GM18868 (cell line): Measurements from ENCODE around the gene ANKH.
"Not testable (repeated sequence)": the region's sequence is repeated elsewhere in the genome, so short reads cannot be mapped to it uniquely, and the experiment has no call there.

ENCODE experiments used
- ATAC-seq: cut with Tn5 transposase; IDR thresholded peaks from one replicate; pipeline ENCODE4 v1.9.1; 2021; ENCODE audit warnings: mild to moderate bottlenecking, moderate library complexity; ENCODE audit not compliant: unreplicated experiment

ANKH gene

DNA sequence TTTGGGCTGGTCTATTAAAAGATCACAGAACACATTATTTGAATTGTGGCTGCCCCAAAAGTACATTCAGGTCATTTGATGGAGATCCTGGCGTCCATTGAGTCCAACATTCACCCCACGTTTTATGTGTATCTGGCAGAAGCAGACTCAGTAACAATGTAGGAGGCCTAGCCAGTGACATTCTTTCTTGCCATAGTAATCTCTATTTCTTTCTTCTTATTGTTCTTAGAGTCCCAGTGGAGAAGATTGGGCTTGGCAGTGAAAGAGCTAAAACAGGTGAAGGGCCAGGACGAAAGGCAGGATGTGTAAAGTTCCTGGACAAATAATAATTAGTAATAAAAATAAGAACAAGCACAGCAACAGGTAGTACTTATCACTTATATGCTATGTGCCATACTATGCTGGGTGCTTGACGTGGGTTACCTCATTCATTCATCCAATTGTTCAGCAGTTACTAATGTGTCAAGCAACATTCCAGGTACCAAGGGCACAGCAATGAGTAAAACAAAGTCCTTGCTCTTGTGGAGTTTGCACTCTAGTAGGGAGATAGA, 12.6 kb upstream of the ANKH start:
- no peak for ATAC-seq

DNA sequence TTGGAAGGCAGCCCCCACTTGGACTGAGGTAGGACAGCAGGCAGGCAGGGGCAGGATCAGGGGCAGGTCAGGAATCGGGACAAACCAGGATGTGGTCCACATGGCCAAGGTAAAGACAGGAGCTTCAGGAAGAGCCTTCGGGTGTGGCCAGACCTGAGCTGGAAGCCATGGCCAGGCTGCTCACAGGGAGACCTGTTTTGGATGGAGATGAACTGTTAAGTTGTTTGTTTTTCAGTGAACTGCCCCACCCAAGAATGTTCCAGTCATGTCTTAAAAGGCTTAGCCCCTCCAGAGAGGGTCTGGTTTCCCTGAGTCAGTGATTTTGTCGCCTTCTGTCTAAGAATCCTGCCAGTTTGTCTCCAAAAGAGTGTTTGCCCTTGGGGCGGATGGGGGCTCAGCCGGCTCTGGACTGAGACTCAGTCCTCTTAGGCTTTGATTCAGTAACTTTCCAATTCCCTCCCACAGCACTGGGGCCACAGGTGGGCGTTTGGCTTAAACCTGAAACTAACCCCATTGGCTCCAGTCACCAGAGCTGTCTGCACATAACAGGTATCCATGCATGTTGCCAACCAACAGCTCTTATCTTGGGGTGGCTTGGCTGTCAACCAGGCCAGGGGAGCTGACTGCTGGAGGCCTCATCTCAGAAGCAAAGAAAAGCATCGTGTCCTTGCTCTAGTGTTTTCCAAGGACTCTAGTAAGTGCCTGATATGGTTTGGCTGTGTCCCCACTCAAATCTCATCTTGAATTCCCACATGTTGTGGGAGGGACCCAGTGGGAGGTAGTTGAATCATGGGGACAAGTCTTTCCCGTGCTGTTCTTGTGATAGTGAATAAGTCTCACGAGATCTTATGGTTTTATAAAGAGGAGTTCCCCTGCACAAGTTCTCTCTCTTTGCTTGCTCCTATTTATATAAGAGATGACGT, 11.3 kb upstream of the ANKH start:
- no peak for ATAC-seq

DNA sequence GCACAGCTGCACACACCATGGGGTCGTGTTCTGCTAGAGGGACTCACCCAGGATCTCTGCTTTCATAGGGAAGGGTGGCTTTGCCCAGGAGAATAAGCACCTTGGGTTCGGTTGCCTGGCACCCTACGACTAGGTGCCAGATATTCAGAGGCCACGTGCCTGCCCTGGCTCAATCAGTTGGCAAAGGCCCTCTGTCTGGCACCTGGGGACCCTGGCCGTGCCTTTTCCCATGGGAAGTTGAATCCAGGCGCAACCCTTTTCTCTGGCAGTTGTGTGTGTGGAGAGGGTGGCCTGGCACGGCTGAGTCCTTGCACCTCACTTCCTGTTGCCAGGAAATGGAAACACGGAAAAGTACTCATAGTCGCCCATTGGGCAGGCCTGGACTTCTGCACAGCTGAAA, 10.2 kb upstream of the ANKH start:
- no peak for ATAC-seq

DNA sequence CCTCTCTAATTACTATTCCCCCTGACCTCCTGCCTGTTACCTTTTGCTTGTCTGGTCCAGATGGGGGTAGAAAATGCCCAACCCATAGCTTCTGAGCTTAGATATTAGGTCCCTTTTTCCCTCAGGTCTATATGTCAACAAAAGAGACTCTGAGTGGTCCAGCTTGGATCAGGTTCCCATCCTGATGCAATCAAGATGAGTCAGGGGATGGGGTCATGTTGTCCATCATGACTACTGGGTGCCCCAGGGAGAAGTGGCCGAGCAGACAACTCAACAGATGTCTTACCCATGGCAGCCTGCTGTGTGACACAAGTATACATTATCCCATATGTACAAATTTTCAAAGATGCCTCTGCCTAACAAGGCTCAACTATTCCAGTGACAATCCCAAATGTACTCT, 9.1 kb upstream of the ANKH start:
- ATAC-seq: no peak

DNA sequence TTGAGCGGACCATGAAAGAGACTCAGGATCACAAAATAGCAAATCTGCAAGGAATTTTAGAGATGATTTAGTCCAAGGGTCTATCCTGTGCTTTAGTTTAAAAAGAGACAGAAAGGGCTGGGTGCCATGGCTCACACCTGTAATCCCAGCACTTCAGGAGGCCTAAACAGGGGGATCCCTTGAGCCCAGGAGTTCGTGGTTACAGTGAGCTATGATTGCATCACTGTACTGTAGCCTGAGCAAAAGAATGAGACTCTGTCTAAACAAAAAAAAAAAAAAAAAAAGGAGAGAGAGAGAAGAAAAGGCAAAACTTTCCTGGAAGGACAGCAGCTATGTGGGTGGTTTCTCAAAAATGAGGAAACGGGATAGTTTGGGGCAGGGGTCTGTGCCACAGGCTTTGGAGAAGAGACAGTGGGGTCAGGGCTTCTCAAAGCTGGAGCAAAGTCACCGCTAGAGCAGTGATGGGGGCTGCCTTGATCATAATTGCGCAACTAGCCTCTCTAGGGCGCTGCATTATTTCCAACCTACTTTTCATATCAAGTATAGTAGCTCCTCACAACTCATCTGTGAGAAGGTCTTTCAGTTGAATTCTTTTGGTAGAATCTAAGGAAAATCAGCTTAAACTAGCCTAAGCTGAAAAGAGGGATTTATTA, 8.5 kb upstream of the ANKH start:
- no peak for ATAC-seq

DNA sequence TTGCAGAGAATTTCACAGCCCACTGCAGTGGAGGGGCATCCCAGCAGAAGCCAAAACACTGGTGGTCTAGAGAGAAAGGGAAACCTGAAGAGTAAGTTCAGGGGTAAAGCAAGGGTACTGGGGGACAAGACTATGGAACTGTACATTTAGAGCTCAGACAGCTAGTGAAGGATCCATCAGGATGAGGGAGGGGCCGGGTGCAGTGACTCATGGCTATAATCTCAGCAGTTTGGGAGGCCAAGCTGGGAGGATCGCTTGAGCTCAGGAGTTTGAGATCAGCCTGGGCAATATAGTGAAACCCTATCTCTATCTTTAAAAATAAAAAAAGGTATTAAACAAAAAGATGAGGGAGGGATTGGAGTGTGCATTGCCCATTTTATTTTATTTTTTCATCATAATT, 7.8 kb upstream of the ANKH start:
- ATAC-seq: no peak

DNA sequence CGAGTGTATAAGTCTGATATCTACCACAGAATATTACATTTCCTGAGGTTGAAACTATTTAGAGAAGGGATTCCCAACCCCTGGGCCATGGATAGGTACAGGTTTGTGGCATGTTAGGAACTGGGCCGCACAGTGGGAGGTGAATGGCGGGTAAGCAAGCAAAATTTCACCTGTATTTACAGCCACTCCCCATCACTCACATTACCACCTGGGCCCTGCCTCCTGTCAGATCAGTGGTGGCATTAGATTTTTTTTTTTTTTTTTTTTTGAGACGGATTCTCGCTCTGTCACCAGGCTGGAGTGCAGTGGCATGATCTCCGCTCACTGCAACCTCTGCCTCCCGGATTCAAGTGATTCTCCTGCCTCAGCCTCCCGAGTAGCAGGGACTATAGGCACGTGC, 6.6 kb upstream of the ANKH start:
- not testable (repeated sequence) for ATAC-seq

DNA sequence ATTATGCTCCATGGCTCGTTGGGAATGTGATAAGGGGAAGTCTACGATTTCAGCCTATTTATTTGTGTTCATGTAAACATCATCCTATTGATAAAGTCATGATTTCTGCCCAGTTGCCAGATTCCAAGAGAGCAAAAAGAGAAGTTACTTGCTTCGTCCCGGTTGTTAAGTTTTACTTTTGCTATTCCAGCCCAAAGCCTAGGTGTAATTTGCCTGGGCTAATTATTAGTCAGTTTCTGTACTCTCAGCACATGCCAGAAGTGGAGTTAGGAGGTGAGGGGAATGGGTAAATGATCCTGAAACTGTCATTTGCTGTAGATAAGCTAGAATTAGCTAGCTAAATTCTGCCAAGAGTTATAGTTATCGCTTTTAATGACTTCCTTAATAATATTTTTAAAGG, 4.5 kb upstream of the ANKH start:
- no peak for ATAC-seq

DNA sequence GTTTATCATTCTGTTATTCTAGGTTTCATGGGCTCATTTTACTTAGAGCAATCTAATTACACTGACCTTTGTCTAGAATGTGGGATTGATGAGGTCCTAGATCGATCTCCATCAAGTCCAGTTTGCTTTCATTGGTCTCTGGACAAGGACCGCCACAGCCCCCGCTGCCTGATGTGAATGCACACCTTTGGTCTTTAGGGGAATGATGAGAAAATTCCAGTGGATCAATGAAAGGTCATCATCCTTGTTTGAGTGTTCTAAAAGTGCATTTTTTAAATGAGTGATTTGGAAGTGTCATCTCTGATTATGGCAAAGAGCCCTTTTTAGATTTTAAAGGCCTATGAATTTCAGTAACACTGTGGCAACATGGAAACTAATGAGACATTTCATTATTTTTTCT, 2.2 kb upstream of the ANKH start:
- no peak for ATAC-seq

DNA sequence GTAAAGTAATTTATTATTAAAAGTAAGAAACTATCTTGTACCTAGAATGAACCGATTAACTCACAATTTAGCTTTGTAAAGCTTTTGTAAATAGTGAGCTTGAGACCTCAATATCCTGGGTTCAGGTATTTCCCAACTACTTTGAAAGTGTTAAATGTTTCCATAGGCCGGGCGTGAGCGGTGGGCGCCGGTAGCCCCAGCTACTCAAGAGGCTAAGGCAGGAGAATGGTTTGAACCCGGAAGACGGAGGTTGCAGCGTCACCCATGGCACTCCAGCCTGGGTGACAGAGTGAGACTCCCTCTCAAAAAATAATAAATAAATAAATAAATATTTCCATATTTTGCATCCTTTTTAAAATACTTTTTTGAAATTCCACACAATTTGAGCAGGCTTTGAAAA, 1.5 kb upstream of the ANKH start:
- ATAC-seq: no peak

DNA sequence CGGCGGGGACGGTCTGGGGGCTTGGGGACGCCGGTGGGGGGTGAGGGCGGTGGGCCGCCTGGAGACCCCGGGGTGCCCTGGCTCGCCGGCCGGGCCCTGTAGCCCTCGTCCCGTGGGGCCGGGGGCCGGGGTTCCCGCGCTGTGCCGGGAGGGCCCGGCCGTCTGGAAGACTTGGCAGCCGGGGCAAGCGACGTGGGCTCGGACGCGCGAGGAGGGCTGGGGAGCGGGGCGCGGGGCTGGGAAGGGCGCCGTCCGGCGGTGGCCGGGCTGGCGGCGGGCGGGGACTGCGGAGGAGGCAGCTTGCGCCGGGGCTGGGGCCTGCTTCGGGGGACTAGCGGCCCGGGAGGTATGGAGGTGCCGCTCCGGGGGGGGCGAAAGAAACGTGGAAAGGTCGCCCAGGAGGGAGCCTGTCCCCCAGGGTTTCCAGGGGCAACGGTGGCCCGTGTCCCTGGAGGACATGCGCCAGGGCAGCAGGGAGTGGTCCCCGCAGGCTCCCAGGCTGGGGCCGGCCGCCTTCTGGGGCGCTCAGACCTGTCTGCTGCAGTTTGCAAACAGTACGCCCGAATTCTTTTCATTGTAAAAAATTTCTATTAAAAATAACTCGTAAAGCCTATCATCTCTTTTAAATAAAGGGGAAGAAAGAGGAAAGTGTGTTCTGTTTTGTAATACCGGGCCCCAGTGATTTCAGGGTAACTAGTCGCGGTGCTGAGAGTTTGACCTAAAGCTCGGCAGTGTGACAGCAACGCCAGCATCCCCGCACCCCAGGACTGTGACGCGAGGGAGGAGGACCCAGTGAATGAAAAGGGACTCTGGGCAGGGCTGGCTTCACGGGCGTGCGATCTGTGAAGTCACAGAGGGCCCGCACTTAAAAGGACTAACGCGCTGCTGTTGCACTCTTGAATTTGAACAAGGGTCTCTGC, 752 bp upstream of the ANKH start:
- peak; percentile 33 for ATAC-seq

DNA sequence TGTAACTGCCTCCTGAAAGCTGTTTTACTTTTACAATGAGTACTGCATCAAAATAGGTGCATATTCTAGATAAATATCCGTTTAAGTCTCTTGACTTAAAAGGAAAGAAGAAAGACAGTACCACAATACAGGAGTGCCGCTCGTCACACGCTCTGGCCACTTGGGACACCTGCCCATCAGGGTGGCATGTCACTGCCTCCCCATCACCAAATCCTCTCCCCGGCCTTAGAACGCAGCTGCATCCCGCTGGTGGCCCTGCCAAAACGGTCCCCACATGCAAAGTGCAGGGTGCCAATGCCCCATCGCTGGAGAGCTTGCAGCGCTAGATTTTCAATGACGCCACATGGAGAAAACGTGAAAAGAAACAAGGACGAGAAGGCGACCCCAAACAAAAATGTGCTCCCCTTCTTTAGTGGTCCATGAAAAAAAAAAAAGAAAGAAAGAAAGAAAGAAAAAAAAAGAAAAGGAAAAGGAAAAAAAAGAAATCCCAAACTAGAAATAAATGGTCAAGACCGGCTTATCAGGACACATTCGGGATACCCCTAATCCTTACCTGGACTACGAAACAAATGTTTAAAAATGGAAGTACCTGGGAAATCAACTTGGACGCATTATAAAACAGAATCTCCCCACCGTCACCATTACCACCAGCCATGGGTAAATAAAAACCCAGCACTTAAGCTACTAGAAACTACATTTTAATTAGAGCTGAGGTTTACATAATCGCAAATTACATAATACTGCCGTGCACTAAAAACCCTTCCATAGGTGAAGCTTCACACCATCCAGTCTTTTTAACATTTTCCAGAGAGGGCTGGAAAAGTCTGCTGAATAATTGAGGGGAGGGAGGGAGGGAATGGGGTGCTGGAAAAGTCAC, 1.0 kb downstream of the ANKH start:
- ATAC-seq: no peak

DNA sequence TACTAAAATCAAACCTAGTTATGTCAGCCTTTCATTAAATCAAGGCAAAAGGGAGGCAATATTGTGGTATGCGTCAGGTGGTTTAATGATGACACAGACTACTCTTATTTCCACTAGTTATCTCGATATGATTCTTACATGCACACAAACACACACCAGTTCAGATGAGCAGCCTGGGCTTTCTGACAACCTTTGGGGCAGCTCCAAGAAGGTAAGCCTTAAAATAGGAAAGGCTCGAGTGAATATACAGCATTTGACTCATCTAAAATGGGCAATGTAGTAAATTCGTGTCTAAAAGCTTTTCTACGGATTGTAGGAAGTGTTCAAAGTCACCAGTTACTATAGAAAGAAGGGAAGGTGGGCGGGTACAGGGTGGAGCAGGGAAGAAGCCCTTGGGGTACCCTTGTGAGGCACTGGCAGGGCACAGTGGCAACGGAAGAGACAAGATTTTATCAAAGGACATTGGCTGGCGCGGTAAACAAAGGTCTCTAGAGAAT, 1.9 kb downstream of the ANKH start:
- ATAC-seq: no peak

DNA sequence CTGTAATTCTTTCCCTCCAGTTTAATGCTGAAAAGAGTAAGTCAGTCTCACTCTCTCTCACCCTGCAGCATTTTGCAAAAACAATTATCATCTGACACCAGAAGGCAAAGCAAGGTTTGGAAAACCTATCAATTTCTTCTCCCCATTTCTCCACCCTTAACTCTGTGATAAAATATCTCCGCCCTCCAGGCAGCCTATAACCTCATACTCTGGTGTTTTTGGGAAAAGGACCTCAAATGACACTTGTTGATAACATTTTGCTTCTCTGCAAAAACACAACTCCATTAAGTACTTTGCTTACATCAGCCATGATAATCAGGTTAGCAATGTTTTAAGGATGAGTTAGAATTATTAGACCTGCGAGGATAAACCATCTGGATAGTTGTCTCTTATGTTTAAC, 2.3 kb downstream of the ANKH start:
- ATAC-seq: no peak

DNA sequence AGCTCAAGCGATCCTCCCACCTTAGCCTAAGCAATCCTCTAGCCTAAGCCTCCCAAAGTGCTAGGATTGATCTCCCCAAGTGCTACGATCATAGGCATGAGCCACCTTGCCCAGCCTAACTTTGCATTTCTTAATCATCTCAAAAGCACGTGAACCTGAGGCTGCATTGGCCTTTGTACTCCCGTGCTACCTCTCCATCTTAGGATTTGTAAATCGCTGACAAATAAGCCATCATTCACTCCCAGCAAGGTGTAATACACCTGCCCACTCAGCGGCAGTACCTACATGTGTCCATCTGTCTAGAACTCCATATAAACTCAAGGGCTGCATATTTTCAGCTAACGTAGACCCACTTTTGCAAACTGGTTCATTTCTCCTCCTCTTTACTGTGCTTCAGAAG, 2.8 kb downstream of the ANKH start:
- ATAC-seq: no peak

DNA sequence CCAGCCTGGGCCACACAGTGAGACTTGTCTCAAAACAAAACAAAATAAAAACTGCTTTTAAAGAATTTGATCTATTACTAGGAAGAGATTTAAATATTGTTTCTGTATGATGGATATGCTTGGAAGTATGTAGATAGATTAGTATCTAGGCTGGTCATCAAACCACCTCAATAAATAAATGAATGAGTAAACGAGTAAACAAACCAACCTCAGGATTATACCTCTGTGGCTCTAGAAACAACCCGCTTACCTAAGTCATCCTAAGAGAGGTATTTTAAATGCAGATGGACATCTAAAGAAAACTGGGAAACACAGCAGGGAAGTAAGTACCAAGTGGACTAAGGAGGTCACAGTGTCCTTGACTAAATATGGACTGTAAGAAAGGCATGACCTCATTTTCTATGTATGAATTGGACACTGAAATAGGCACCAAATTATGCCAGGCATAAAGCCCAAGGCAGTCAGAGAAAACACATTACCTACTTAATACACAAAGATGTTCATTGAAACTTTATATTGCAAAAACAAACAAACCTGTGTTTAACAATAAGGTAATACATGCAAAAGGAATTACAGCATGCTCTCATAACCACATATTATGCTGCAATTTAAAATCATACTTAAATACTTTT, 7.3 kb downstream of the ANKH start:
- no peak for ATAC-seq

DNA sequence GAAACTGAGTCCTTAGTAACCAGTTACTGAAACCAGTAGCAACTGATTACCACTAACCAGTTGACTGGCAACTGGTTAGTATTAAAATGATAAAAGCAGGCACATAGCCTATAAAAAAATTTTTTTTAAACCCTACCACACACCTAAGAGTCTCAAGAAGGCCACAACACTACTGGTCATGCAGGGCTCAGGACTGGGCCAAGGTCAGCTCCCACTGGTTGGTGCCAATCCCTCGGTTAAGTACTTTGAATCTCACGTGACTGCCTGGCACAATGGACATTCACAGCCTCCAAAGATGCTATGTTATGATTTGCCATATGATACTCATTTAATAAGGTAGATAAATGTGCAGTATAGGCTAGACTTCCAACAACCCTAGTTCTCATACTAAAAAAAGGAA, 8.5 kb downstream of the ANKH start:
- no peak for ATAC-seq

DNA sequence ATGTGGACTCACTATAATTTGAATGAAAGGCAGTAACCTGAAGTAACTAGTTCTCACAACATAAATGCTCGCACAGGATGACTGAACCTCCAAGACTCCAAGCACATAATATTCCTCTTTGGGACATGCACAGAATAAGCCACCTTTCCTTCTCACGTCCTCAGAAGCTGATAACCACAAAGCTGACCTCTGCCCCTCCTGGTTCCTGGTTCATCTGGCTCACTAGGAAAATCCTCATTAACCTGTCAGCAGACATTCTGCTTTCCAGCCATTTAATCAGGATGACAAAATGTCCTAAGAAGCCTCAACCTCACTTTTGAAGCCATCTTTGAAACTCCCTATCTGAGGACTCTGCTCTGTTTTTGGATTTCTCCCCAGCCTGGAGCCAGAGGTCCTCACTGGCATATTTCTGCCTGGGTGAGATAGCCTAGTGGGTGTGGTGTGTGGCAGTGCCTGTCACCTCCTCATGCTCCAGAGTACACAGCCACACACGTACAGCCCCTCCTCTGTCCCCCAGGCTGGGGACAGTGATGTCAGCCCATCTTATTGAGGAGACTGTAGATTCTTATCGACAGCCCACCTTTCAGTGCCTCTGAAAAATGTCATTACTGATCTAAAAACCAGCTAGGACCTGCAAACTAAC, 10.3 kb downstream of the ANKH start:
- ATAC-seq: no peak

DNA sequence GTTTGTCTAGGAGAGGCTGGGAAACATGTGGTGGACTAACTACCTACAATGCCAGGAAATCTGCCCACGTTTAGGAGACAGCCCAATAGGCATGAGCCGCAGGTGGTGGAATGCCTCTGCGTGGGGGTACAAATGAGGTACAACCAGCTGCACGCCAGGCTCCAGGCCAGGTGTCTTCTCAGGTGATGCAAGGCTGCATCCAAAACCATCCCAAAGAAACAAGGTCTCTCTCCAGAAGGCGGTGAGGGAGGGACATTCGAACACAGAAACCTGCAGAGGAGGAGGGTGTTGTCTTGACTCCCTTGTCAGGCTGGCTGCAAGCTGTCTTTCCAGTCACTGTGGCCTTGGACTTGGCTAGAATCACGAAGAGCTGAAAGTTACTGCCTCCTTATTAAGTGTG, 11.6 kb downstream of the ANKH start:
- ATAC-seq: no peak
